SK-N-SH (cell line): ENCODE data around the gene ASTN2. TPM values are rescaled to one million over a fixed set of nuclear protein-coding genes. Genes with fewer than 3 reads are reported as not detected.

Experiments
- CTCF ChIA-PET: fragments of 300-600, 350-600 bp; formaldehyde crosslinking; extraction: SDS; loops from one replicate; lab custom pipeline; 2021; lab: Yijun Ruan, JAX
- POLR2A ChIA-PET: fragments of 350-600 bp; sonication (Branson Sonifier 250); formaldehyde crosslinking; extraction: SDS; loops from one replicate; lab custom pipeline; 2020; ENCODE audit warnings: antibody characterized with exemption, inconsistent platforms; lab: Yijun Ruan, JAX
- DNase-seq: peaks from one replicate; pipeline ENCODE4 v3.0.0; 2012
- H2AFZ ChIP-seq: fragments of 200-600 bp; sonication (generic); 2 replicates; pipeline ENCODE4 v1.8.1; 2016; ENCODE audit warnings: antibody characterized with exemption, mild to moderate bottlenecking, low read depth
- H3F3A ChIP-seq: fragments of 200-600 bp; sonication (generic); replicated peaks from 2 replicates; pipeline ENCODE3; 2016; ENCODE audit warnings: antibody characterized with exemption, mild to moderate bottlenecking; ENCODE audit not compliant: insufficient read depth
- H3K27ac ChIP-seq, 2 experiments: fragments of 200-500 bp in 1 of 2; fragments of 200-600 bp in 1 of 2; sonication (Bioruptor generic) in 1 of 2; sonication (generic), shearing (Covaris generic) in 1 of 2; 2 replicates each; pipeline versions ENCODE4 v1.5.1 to v1.6.1; 2014 to 2016; ENCODE audit warnings: low read depth in 2 of 2, inconsistent platforms in 1 of 2, low read length in 1 of 2, mild to moderate bottlenecking in 1 of 2, mixed read lengths in 1 of 2
- H3K27me3 ChIP-seq: fragments of 200-600 bp; sonication (generic), shearing (Covaris generic); 2 replicates; pipeline ENCODE4 v1.6.1; 2016; ENCODE audit warnings: mixed run types; ENCODE audit not compliant: insufficient read depth
- H3K36me3 ChIP-seq, 2 experiments: fragments of 200-500 bp in 1 of 2; fragments of 200-600 bp in 1 of 2; sonication (Bioruptor generic) in 1 of 2; sonication (generic) in 1 of 2; replicated peaks in 1 of 2; 2 replicates each; pipeline versions ENCODE3 to v1.5.1; 2014 to 2016; ENCODE audit warnings: low read length in 1 of 2, mild to moderate bottlenecking in 1 of 2; ENCODE audit not compliant: insufficient read depth in 2 of 2, control insufficient read depth in 1 of 2
- H3K4me1 ChIP-seq, 2 experiments: fragments of 200-500 bp in 1 of 2; fragments of 200-600 bp in 1 of 2; sonication (Bioruptor generic) in 1 of 2; sonication (generic), shearing (Covaris generic) in 1 of 2; 2 replicates each; pipeline versions ENCODE4 v1.5.1 to v1.6.1; 2014 to 2016; ENCODE audit warnings: low read depth in 1 of 2, low read length in 1 of 2, mixed run types in 1 of 2; ENCODE audit not compliant: insufficient read depth in 2 of 2, control insufficient read depth in 1 of 2
- H3K4me2 ChIP-seq: fragments of 200-600 bp; sonication (generic), shearing (Covaris generic); 2 replicates; pipeline ENCODE4 v1.6.1; 2017; ENCODE audit warnings: mixed run types
- H3K4me3 ChIP-seq, 2 experiments: fragments of 200-500 bp in 1 of 2; fragments of 200-600 bp in 1 of 2; sonication (Bioruptor generic) in 1 of 2; sonication (generic), shearing (Covaris generic) in 1 of 2; 2 replicates each; pipeline versions ENCODE4 v1.5.1 to v1.8.1; 2014 to 2016; ENCODE audit warnings: low read depth in 2 of 2, inconsistent platforms in 1 of 2, low read length in 1 of 2, mild to moderate bottlenecking in 1 of 2, mixed read lengths in 1 of 2, moderate library complexity in 1 of 2
- H3K79me2 ChIP-seq: fragments of 200-600 bp; sonication (generic); 2 replicates; pipeline ENCODE4 v1.8.1; 2017; ENCODE audit warnings: mild to moderate bottlenecking; ENCODE audit not compliant: insufficient read depth
- H3K9ac ChIP-seq: fragments of 200-600 bp; sonication (generic); 2 replicates; pipeline ENCODE4 v1.6.1; 2017; ENCODE audit warnings: mixed run types
- H3K9me2 ChIP-seq: fragments of 200-600 bp; sonication (generic); 2 replicates; pipeline ENCODE4 v1.6.1; 2017; ENCODE audit warnings: mixed run types
- H3K9me3 ChIP-seq: fragments of 200-600 bp; sonication (generic); 2 replicates; pipeline ENCODE4 v1.6.1; 2017; ENCODE audit warnings: mixed run types, mild to moderate bottlenecking, moderate library complexity
- H4K20me1 ChIP-seq: fragments of 200-600 bp; sonication (generic); 2 replicates; pipeline ENCODE4 v1.6.1; 2017; ENCODE audit warnings: mild to moderate bottlenecking, mixed run types; ENCODE audit not compliant: insufficient read depth
- FOXJ3 ChIP-seq: sonication (generic); formaldehyde crosslinking; IDR thresholded peaks from 2 replicates; pipeline ENCODE4 v1.5.1; 2020; ENCODE audit warnings: mild to moderate bottlenecking, missing genetic modification reagents
- GABPA ChIP-seq: IDR thresholded peaks from 2 replicates; pipeline ENCODE4 v1.4.0; 2012; ENCODE audit warnings: low read depth, mild to moderate bottlenecking
- GATA2 ChIP-seq: sonication (generic); formaldehyde crosslinking; IDR thresholded peaks from 2 replicates; pipeline ENCODE4 v1.5.0; 2020; ENCODE audit warnings: mild to moderate bottlenecking, missing genetic modification reagents
- NRF1 ChIP-seq: IDR thresholded peaks from 2 replicates; pipeline ENCODE4 v1.6.1; 2012; ENCODE audit warnings: low read depth, mild to moderate bottlenecking, low read length
- POLR2AphosphoS5 ChIP-seq: IDR thresholded peaks from 2 replicates; pipeline ENCODE4 v1.6.1; 2012; ENCODE audit warnings: low read depth, low read length
- RAD21 ChIP-seq: IDR thresholded peaks from 2 replicates; pipeline ENCODE4 v1.6.1; 2012; ENCODE audit warnings: mild to moderate bottlenecking, low read length
- RCOR1 ChIP-seq: fragments of 150-350 bp; IDR thresholded peaks from 2 replicates; pipeline ENCODE4 v1.6.1; 2017; ENCODE audit warnings: antibody characterized with exemption, low read length
- RXRA ChIP-seq: IDR thresholded peaks from 2 replicates; pipeline ENCODE4 v1.4.0; 2012; ENCODE audit warnings: low read depth, mild to moderate bottlenecking, borderline replicate concordance
- TAF1 ChIP-seq: IDR thresholded peaks from 2 replicates; pipeline ENCODE4 v1.6.1; 2012; ENCODE audit warnings: low read depth, mild to moderate bottlenecking, low read length, moderate library complexity, borderline replicate concordance
- TEAD4 ChIP-seq: IDR thresholded peaks from 2 replicates; pipeline ENCODE4 v1.4.0; 2012; ENCODE audit warnings: mild to moderate bottlenecking, borderline replicate concordance; ENCODE audit not compliant: insufficient read depth
- WGBS: methylation state at CpG from one replicate; pipeline ENCODE4 v1.1.6; 2017; ENCODE audit warnings: low lambda C conversion rate; 5-methylcytosine and 5-hydroxymethylcytosine counted together
- polyA plus RNA-seq, 3 experiments: library from polyadenylated mRNA; depleted of rRNA; stranded (reverse); fragments of >200 nt; gene quantifications; 2 replicates each; pipeline ENCODE4 v1.2.3, GENCODE V29; 2012
- TF ChIP-seq, protein P1 (sequence below): IDR thresholded peaks from 2 replicates; pipeline ENCODE4; 2012
- TF ChIP-seq, protein P2 (sequence below): IDR thresholded peaks from 2 replicates; pipeline ENCODE4 v1.4.0; 2012; ENCODE audit warnings: low read depth, borderline replicate concordance
- TF ChIP-seq, protein P3 (sequence below): fragments of 150-350 bp; IDR thresholded peaks from 2 replicates; pipeline ENCODE4 v1.6.1; 2016; ENCODE audit warnings: mild to moderate bottlenecking, low read depth, low read length
- TF ChIP-seq, protein P4 (sequence below): IDR thresholded peaks from 2 replicates; pipeline ENCODE4 v1.4.0; 2012; ENCODE audit warnings: low read depth
- TF ChIP-seq, protein P5 (sequence below): fragments of 150-350 bp; IDR thresholded peaks from 2 replicates; pipeline ENCODE4 v1.6.1; 2017; ENCODE audit warnings: antibody characterized with exemption, low read length, low read depth, borderline replicate concordance

Gene ASTN2
- polyA plus RNA-seq, 1 of the 3 experiments (the other 2 are of a cell fraction) = 6.6 TPM

DNA sequence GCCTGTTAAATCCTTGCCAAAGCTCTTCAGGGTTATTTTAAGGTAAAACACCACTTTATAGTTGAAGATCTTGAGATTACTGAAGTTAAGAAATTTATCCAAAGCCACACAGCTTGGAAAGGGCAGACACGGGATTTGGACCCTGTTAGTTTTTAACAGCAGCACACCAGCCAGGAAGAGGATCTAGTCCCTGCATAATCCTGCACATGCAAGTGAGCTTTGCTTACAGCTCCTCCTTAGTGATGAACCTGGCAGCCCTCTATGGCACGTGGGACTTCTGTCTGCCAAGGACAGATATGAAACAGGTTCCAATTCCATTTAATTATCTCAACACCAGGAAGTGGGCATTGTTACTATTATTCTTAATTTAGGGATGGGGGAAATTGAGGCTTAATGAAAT lies 619.0 kb downstream of the ASTN2 start:
- Histone ChIP-seq H3K9me3 (no peaks in the 10 kb centered on the region), H3K36me3 (no peaks in the 10 kb centered on the region), H3K4me2 (no peak overlapping the region), H3K4me3 (no peak overlapping the region), H4K20me1 (no peaks in the 10 kb centered on the region), H3F3A (no peaks in the 10 kb centered on the region), H3K27ac (no peak overlapping the region; a peak in 1 of 4 replicates), H3K27me3 (no peaks in the 10 kb centered on the region), H3K4me1 (peaks cover 0 to 8% of the 10 kb centered on the region in 2 experiments; a peak in 2 of 4 replicates), H3K9ac (no peak overlapping the region), H3K79me2 (no peaks in the 10 kb centered on the region), H3K9me2 (no peaks in the 10 kb centered on the region), H2AFZ (no peak overlapping the region)
- 26% methylated on average over 2 of the region's 2 CpGs for WGBS
- DNase-seq = no peak
- CTCF ChIA-PET = interaction anchor here (0.7 to 1.6 kb wide), 3 partner anchors 21 to 64 kb away, joined by 3 to 4 read pairs (median 3); no protein-coding TSS in a partner anchor
- POLR2A ChIA-PET = no interaction called here
- TF ChIP-seq TEAD4 (no peak), POLR2AphosphoS5 (no peak), FOXJ3 (CRISPR knock-in tag) (no peak), RCOR1 (no peak), RXRA (no peak), NRF1 (no peak), RAD21 (no peak), TAF1 (no peak), GATA2 (CRISPR knock-in tag) (no peak)
- TF ChIP-seq, protein P1, sequence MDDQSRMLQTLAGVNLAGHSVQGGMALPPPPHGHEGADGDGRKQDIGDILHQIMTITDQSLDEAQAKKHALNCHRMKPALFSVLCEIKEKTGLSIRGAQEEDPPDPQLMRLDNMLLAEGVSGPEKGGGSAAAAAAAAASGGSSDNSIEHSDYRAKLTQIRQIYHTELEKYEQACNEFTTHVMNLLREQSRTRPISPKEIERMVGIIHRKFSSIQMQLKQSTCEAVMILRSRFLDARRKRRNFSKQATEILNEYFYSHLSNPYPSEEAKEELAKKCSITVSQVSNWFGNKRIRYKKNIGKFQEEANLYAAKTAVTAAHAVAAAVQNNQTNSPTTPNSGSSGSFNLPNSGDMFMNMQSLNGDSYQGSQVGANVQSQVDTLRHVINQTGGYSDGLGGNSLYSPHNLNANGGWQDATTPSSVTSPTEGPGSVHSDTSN = no peak
- TF ChIP-seq, protein P2, sequence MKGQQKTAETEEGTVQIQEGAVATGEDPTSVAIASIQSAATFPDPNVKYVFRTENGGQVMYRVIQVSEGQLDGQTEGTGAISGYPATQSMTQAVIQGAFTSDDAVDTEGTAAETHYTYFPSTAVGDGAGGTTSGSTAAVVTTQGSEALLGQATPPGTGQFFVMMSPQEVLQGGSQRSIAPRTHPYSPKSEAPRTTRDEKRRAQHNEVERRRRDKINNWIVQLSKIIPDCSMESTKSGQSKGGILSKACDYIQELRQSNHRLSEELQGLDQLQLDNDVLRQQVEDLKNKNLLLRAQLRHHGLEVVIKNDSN = no peak
- TF ChIP-seq, protein P3, sequence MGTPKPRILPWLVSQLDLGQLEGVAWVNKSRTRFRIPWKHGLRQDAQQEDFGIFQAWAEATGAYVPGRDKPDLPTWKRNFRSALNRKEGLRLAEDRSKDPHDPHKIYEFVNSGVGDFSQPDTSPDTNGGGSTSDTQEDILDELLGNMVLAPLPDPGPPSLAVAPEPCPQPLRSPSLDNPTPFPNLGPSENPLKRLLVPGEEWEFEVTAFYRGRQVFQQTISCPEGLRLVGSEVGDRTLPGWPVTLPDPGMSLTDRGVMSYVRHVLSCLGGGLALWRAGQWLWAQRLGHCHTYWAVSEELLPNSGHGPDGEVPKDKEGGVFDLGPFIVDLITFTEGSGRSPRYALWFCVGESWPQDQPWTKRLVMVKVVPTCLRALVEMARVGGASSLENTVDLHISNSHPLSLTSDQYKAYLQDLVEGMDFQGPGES = no peak

DNA sequence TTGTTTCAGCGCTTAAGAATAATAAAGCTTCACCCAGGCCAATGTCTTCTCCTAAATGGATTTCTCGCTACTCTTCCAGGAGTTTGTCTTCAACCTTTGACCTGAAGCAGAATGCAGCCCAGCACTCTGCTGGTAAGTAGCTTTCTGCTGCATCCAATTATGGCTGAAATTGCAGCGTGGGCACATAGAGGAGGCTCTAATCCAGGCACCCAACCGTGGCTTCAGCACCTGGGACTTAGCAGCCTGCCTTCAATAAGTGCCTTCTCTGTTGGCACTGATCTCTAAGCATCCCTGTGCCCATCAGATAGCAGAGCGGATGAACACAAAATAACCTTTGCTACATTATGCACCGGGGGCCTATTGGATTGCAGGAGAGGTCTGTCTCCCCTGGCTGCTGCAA lies 622.6 kb downstream of the ASTN2 start:
- H3K79me2 ChIP-seq = no peaks in the 10 kb centered on the region
- no peak overlapping the region for H2AFZ ChIP-seq
- no peaks in the 10 kb centered on the region for H3K36me3 ChIP-seq
- TF ChIP-seq, protein P4, sequence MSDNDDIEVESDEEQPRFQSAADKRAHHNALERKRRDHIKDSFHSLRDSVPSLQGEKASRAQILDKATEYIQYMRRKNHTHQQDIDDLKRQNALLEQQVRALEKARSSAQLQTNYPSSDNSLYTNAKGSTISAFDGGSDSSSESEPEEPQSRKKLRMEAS = no peak
- no peak for TF ChIP-seq GABPA
- TF ChIP-seq, protein P5, sequence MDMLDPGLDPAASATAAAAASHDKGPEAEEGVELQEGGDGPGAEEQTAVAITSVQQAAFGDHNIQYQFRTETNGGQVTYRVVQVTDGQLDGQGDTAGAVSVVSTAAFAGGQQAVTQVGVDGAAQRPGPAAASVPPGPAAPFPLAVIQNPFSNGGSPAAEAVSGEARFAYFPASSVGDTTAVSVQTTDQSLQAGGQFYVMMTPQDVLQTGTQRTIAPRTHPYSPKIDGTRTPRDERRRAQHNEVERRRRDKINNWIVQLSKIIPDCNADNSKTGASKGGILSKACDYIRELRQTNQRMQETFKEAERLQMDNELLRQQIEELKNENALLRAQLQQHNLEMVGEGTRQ = no peak
- H3K4me1 ChIP-seq = peaks cover 0 to 8% of the 10 kb centered on the region in 2 experiments; a peak in 2 of 4 replicates
- H4K20me1 ChIP-seq = no peaks in the 10 kb centered on the region
- no peaks in the 10 kb centered on the region for H3K27me3 ChIP-seq
- H3F3A ChIP-seq = no peaks in the 10 kb centered on the region
- no peak overlapping the region for H3K4me2 ChIP-seq
- no peak overlapping the region for H3K4me3 ChIP-seq
- peak; percentile 8 for DNase-seq
- ChIA-PET CTCF (no interaction called here), POLR2A (no interaction called here)
- no peaks in the 10 kb centered on the region for H3K9me2 ChIP-seq
- 38% methylated on average over 6 of the region's 6 CpGs for WGBS
- H3K9ac ChIP-seq = no peak overlapping the region
- H3K27ac ChIP-seq = no peak overlapping the region; a peak in 1 of 4 replicates
- no peaks in the 10 kb centered on the region for H3K9me3 ChIP-seq
